SK-N-SH (cell line): ENCODE data around the gene TP73. TPM values are rescaled to one million over a fixed set of nuclear protein-coding genes. Genes with fewer than 3 reads are reported as not detected.

Source experiments
- CTCF ChIA-PET: fragments of 300-600, 350-600 bp; formaldehyde crosslinking; extraction: SDS; loops from one replicate; lab custom pipeline; 2021; lab: Yijun Ruan, JAX
- POLR2A ChIA-PET: fragments of 350-600 bp; sonication (Branson Sonifier 250); formaldehyde crosslinking; extraction: SDS; loops from one replicate; lab custom pipeline; 2020; ENCODE audit warnings: antibody characterized with exemption, inconsistent platforms; lab: Yijun Ruan, JAX
- DNase-seq: peaks from one replicate; pipeline ENCODE4 v3.0.0; 2012
- H2AFZ ChIP-seq: fragments of 200-600 bp; sonication (generic); 2 replicates; pipeline ENCODE4 v1.8.1; 2016; ENCODE audit warnings: antibody characterized with exemption, mild to moderate bottlenecking, low read depth
- H3F3A ChIP-seq: fragments of 200-600 bp; sonication (generic); replicated peaks from 2 replicates; pipeline ENCODE3; 2016; ENCODE audit warnings: antibody characterized with exemption, mild to moderate bottlenecking; ENCODE audit not compliant: insufficient read depth
- H3K27ac ChIP-seq, 2 experiments: fragments of 200-500 bp in 1 of 2; fragments of 200-600 bp in 1 of 2; sonication (Bioruptor generic) in 1 of 2; sonication (generic), shearing (Covaris generic) in 1 of 2; 2 replicates each; pipeline versions ENCODE4 v1.5.1 to v1.6.1; 2014 to 2016; ENCODE audit warnings: low read depth in 2 of 2, inconsistent platforms in 1 of 2, low read length in 1 of 2, mild to moderate bottlenecking in 1 of 2, mixed read lengths in 1 of 2
- H3K27me3 ChIP-seq: fragments of 200-600 bp; sonication (generic), shearing (Covaris generic); 2 replicates; pipeline ENCODE4 v1.6.1; 2016; ENCODE audit warnings: mixed run types; ENCODE audit not compliant: insufficient read depth
- H3K36me3 ChIP-seq, 2 experiments: fragments of 200-500 bp in 1 of 2; fragments of 200-600 bp in 1 of 2; sonication (Bioruptor generic) in 1 of 2; sonication (generic) in 1 of 2; replicated peaks in 1 of 2; 2 replicates each; pipeline versions ENCODE3 to v1.5.1; 2014 to 2016; ENCODE audit warnings: low read length in 1 of 2, mild to moderate bottlenecking in 1 of 2; ENCODE audit not compliant: insufficient read depth in 2 of 2, control insufficient read depth in 1 of 2
- H3K4me1 ChIP-seq, 2 experiments: fragments of 200-500 bp in 1 of 2; fragments of 200-600 bp in 1 of 2; sonication (Bioruptor generic) in 1 of 2; sonication (generic), shearing (Covaris generic) in 1 of 2; 2 replicates each; pipeline versions ENCODE4 v1.5.1 to v1.6.1; 2014 to 2016; ENCODE audit warnings: low read depth in 1 of 2, low read length in 1 of 2, mixed run types in 1 of 2; ENCODE audit not compliant: insufficient read depth in 2 of 2, control insufficient read depth in 1 of 2
- H3K4me2 ChIP-seq: fragments of 200-600 bp; sonication (generic), shearing (Covaris generic); 2 replicates; pipeline ENCODE4 v1.6.1; 2017; ENCODE audit warnings: mixed run types
- H3K4me3 ChIP-seq, 2 experiments: fragments of 200-500 bp in 1 of 2; fragments of 200-600 bp in 1 of 2; sonication (Bioruptor generic) in 1 of 2; sonication (generic), shearing (Covaris generic) in 1 of 2; 2 replicates each; pipeline versions ENCODE4 v1.5.1 to v1.8.1; 2014 to 2016; ENCODE audit warnings: low read depth in 2 of 2, inconsistent platforms in 1 of 2, low read length in 1 of 2, mild to moderate bottlenecking in 1 of 2, mixed read lengths in 1 of 2, moderate library complexity in 1 of 2
- H3K79me2 ChIP-seq: fragments of 200-600 bp; sonication (generic); 2 replicates; pipeline ENCODE4 v1.8.1; 2017; ENCODE audit warnings: mild to moderate bottlenecking; ENCODE audit not compliant: insufficient read depth
- H3K9ac ChIP-seq: fragments of 200-600 bp; sonication (generic); 2 replicates; pipeline ENCODE4 v1.6.1; 2017; ENCODE audit warnings: mixed run types
- H3K9me2 ChIP-seq: fragments of 200-600 bp; sonication (generic); 2 replicates; pipeline ENCODE4 v1.6.1; 2017; ENCODE audit warnings: mixed run types
- H3K9me3 ChIP-seq: fragments of 200-600 bp; sonication (generic); 2 replicates; pipeline ENCODE4 v1.6.1; 2017; ENCODE audit warnings: mixed run types, mild to moderate bottlenecking, moderate library complexity
- H4K20me1 ChIP-seq: fragments of 200-600 bp; sonication (generic); 2 replicates; pipeline ENCODE4 v1.6.1; 2017; ENCODE audit warnings: mild to moderate bottlenecking, mixed run types; ENCODE audit not compliant: insufficient read depth
- CHD2 ChIP-seq: fragments of 150-350 bp; IDR thresholded peaks from 2 replicates; pipeline ENCODE4 v1.6.1; 2018; ENCODE audit warnings: low read length; ENCODE audit not compliant: partially characterized antibody
- JUND ChIP-seq: IDR thresholded peaks from 2 replicates; pipeline ENCODE4 v1.4.0; 2012
- NRF1 ChIP-seq: IDR thresholded peaks from 2 replicates; pipeline ENCODE4 v1.6.1; 2012; ENCODE audit warnings: low read depth, mild to moderate bottlenecking, low read length
- PBX3 ChIP-seq: IDR thresholded peaks from 2 replicates; pipeline ENCODE4; 2012
- POLR2AphosphoS5 ChIP-seq: IDR thresholded peaks from 2 replicates; pipeline ENCODE4 v1.6.1; 2012; ENCODE audit warnings: low read depth, low read length
- REST ChIP-seq: IDR thresholded peaks from 2 replicates; pipeline ENCODE4 v1.6.1; 2012; ENCODE audit warnings: mild to moderate bottlenecking, low read depth, low read length, moderate library complexity
- SIN3A ChIP-seq: IDR thresholded peaks from 2 replicates; pipeline ENCODE4 v1.6.1; 2012; ENCODE audit warnings: low read depth, mild to moderate bottlenecking, low read length, moderate library complexity, borderline replicate concordance
- WGBS: methylation state at CpG from one replicate; pipeline ENCODE4 v1.1.6; 2017; ENCODE audit warnings: low lambda C conversion rate; 5-methylcytosine and 5-hydroxymethylcytosine counted together
- polyA plus RNA-seq, 3 experiments: library from polyadenylated mRNA; depleted of rRNA; stranded (reverse); fragments of >200 nt; gene quantifications; 2 replicates each; pipeline ENCODE4 v1.2.3, GENCODE V29; 2012

TP73 gene
- polyA plus RNA-seq, 1 of the 3 experiments (the other 2 are of a cell fraction) = 0.64 TPM

- no peak for TF ChIP-seq JUND
Measured at GRCh38 chr1:3707939-3708328, 55.6 kb downstream of the TP73 start (continued).

GRCh38 chr1:3708791-3709190 lies 56.5 kb downstream of the TP73 start:
- DNase-seq = no peak
- CTCF ChIA-PET = interaction anchor here (1.1 to 8.0 kb wide), 3 partner anchors 14 to 256 kb away, joined by 3 to 85 read pairs (median 3); no protein-coding TSS in a partner anchor
- WGBS = 100% methylated on average over 2 of the region's 19 CpGs

More at GRCh38 chr1:3708791-3709190, 56.5 kb downstream of the TP73 start:
- Histone ChIP-seq H3K27me3 (no peaks in the 10 kb centered on the region), H3K9me2 (no peaks in the 10 kb centered on the region), H2AFZ (no peak overlapping the region), H3K9ac (no peak overlapping the region), H4K20me1 (no peaks in the 10 kb centered on the region), H3K36me3 (no peaks in the 10 kb centered on the region), H3K9me3 (no peaks in the 10 kb centered on the region), H3K4me3 (no peak overlapping the region), H3K79me2 (no peaks in the 10 kb centered on the region), H3F3A (no peaks in the 10 kb centered on the region), H3K4me1 (peaks cover 0 to 49% of the 10 kb centered on the region in 2 experiments; a peak in 1 of 4 replicates), H3K4me2 (no peak overlapping the region), H3K27ac (no peak overlapping the region)
- TF ChIP-seq REST (no peak), SIN3A (no peak), NRF1 (no peak), POLR2AphosphoS5 (no peak), CHD2 (no peak), JUND (no peak), PBX3 (no peak)
- POLR2A ChIA-PET = no interaction called here
